B cell (primary cell): ENCODE results near the gene EHD3. TPM values are rescaled to one million over a fixed set of nuclear protein-coding genes. Genes with fewer than 3 reads are reported as not detected.
A peak's percentile ranks its signal among the peaks of the same experiment; 100 is the strongest.

ENCODE experiments used
- ATAC-seq: fragments of 200-7000 bp; cut with Tn5 transposase; one replicate; pipeline ENCODE4 v1.10.0; 2021; ENCODE audit warnings: low read depth, mild to moderate bottlenecking, moderate number of reproducible peaks, moderate library complexity
- CTCF ChIA-PET: fragments of 350-600 bp; sonication (Branson Sonifier 250); formaldehyde crosslinking; loops from one replicate; lab custom pipeline; 2021; ENCODE audit warnings: antibody characterized with exemption, inconsistent platforms; lab: Charles Lee
- POLR2A ChIA-PET: fragments of 350-600 bp; sonication (Branson Sonifier 250); formaldehyde crosslinking; loops from one replicate; lab custom pipeline; 2021; ENCODE audit warnings: antibody characterized with exemption; lab: Charles Lee
- DNase-seq: peaks from one replicate; pipeline ENCODE4 v3.0.0; 2013
- H2AFZ ChIP-seq: 2 replicates; pipeline ENCODE4 v1.6.1; 2012; ENCODE audit warnings: mild to moderate bottlenecking, low read depth, low read length; ENCODE audit not compliant: insufficient read depth, poor library complexity, severe bottlenecking
- H3K27ac ChIP-seq, 2 donors: 1 replicate in 1 of 2; 2 replicates in 1 of 2; pipeline ENCODE4 v1.5.1; 2012 to 2013; ENCODE audit warnings: low read length in 2 of 2, mild to moderate bottlenecking in 2 of 2, moderate library complexity in 1 of 2
- H3K27me3 ChIP-seq, 4 experiments: fragments of 200-600 bp in 1 of 4; sonication (generic) in 1 of 4; replicated peaks in 1 of 4; 1 replicate in 2 of 4; 2 replicates in 2 of 4; pipeline versions ENCODE4 v1.6.1 to v1.7.0; 2013 to 2016; ENCODE audit warnings: low read length in 3 of 4, mild to moderate bottlenecking in 2 of 4, mixed read lengths in 1 of 4, moderate library complexity in 1 of 4; ENCODE audit not compliant: insufficient read depth in 4 of 4, control insufficient read depth in 3 of 4; ENCODE audit errors: control extremely low read depth in 1 of 4
- H3K36me3 ChIP-seq, 2 experiments: replicated peaks in 1 of 2; 1 replicate in 1 of 2; 2 replicates in 1 of 2; pipeline versions ENCODE4 v1.6.1 to v1.7.1; 2013; ENCODE audit warnings: low read length in 1 of 2; ENCODE audit not compliant: insufficient read depth in 2 of 2, control insufficient read depth in 1 of 2; ENCODE audit errors: control extremely low read depth in 1 of 2, extremely low read depth in 1 of 2
- H3K4me1 ChIP-seq, 2 donors: fragments of 200-600 bp in 1 of 2; sonication (generic) in 1 of 2; 1 replicate in 1 of 2; 2 replicates in 1 of 2; pipeline versions ENCODE4 v1.5.1 to v1.6.1; 2013 to 2017; ENCODE audit warnings: low read length in 2 of 2; ENCODE audit not compliant: control insufficient read depth in 2 of 2, insufficient read depth in 2 of 2
- H3K4me2 ChIP-seq: replicated peaks from 2 replicates; pipeline ENCODE3; 2012; ENCODE audit warnings: mild to moderate bottlenecking, low read depth, low read length; ENCODE audit not compliant: poor library complexity, severe bottlenecking
- H3K4me3 ChIP-seq, 5 experiments: fragments of 200-600 bp in 1 of 5; sonication (generic) in 1 of 5; 1 replicate in 3 of 5; 2 replicates in 2 of 5; pipeline versions ENCODE4 v1.5.1 to v1.7.0; 2011 to 2016; ENCODE audit warnings: low read length in 4 of 5, mild to moderate bottlenecking in 4 of 5, low read depth in 2 of 5, control low read depth in 1 of 5, moderate library complexity in 1 of 5; ENCODE audit not compliant: insufficient read depth in 1 of 5; ENCODE audit errors: control extremely low read depth in 1 of 5, extremely low read depth in 1 of 5
- H3K79me2 ChIP-seq: fragments of 200-600 bp; sonication (generic); one replicate; pipeline ENCODE4 v1.6.0; 2016; ENCODE audit warnings: low read length; ENCODE audit not compliant: control insufficient read depth, insufficient read depth
- H3K9ac ChIP-seq: fragments of 200-600 bp; sonication (generic); 2 replicates; pipeline ENCODE4 v1.6.1; 2017; ENCODE audit warnings: mild to moderate bottlenecking, low read length, moderate library complexity
- H3K9me3 ChIP-seq, 3 donors: one replicate each; pipeline versions ENCODE4 v1.6.1 to v1.7.1; 2013; ENCODE audit warnings: low read length in 2 of 3; ENCODE audit not compliant: control insufficient read depth in 2 of 3, insufficient read depth in 1 of 3; ENCODE audit errors: control extremely low read depth in 1 of 3
- H4K20me1 ChIP-seq: 2 replicates; pipeline ENCODE4 v1.6.0; 2012; ENCODE audit warnings: mild to moderate bottlenecking, low read length; ENCODE audit not compliant: insufficient read depth, control insufficient read depth, poor library complexity, severe bottlenecking
- H3K27ac Mint-ChIP-seq: one replicate; pipeline ENCODE4 v1.8.0; 2021; ENCODE audit warnings: mixed read lengths
- H3K27me3 Mint-ChIP-seq: one replicate; pipeline ENCODE4 v1.8.0; 2021; ENCODE audit warnings: mixed read lengths
- H3K4me1 Mint-ChIP-seq: one replicate; pipeline ENCODE4 v1.8.0; 2021; ENCODE audit warnings: mixed read lengths
- H3K4me3 Mint-ChIP-seq: one replicate; pipeline ENCODE4 v1.8.0; 2021; ENCODE audit warnings: mixed read lengths
- H3K9me3 Mint-ChIP-seq: one replicate; pipeline ENCODE4 v1.8.0; 2022; ENCODE audit warnings: mixed read lengths; ENCODE audit not compliant: insufficient read depth
- EZH2 ChIP-seq: IDR thresholded peaks from 2 replicates; pipeline ENCODE4 v1.6.1; 2012; ENCODE audit warnings: borderline replicate concordance, low read depth, mild to moderate bottlenecking, moderate library complexity, low read length; ENCODE audit not compliant: insufficient read depth, poor library complexity, severe bottlenecking
- WGBS: methylation state at CpG from one replicate; pipeline ENCODE4 v1.1.5; 2013; ENCODE audit warnings: missing lambda C conversion rate; ENCODE audit not compliant: insufficient coverage; 5-methylcytosine and 5-hydroxymethylcytosine counted together
- intact Hi-C: fragments of 100-400 bp; cut with micrococcal nuclease; formaldehyde crosslinking; loops from one replicate; pipeline ENCODE4 v1.10.0; 2022
- polyA plus RNA-seq: library from polyadenylated mRNA; depleted of rRNA; stranded (reverse); fragments of >200 nt; gene quantifications from 2 replicates; pipeline ENCODE4 v1.2.3, GENCODE V29; 2012
- total RNA-seq, 2 donors: library from RNA; stranded (reverse); fragments of 120-200 nt in 1 of 2; gene quantifications; 1 replicate in 1 of 2; 2 replicates in 1 of 2; pipeline versions ENCODE4 v1.2.3 to v1.2.4, GENCODE V29; 2013 to 2022
- TF ChIP-seq, protein P1 (sequence below): fragments of 200-600 bp; IDR thresholded peaks from one replicate; pipeline ENCODE4 v1.8.0; 2022; ENCODE audit warnings: antibody characterized with exemption, mild to moderate bottlenecking

Gene EHD3
- total and polyA plus RNA-seq, 2 donors (not counting 1 experiment from before 2014, with no cell fraction given) = 19.0 to 60.5 TPM

DNA sequence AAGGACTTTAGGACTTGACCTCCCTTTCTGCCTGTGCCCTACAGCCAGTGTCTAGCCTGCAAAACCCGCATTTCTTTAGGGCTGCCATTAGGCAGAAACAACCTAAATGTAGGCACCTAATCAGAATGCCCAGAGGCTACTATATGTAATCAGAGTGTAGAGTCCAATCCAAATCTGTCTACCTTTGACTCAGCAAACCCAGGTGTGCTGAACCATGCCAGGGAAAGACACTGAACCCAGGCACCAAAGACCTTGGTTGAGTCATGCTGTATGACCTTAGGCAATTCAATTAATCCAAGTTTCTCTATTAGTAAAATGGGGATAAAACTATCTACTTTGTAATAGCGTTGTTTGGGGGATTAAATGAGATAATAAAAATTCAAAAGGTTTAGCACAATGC lies 37.3 kb upstream of the EHD3 start:
- H3K4me1 ChIP-seq = peaks cover 0 to 8% of the 10 kb centered on the region in 2 donors
- Mint-ChIP-seq H3K9me3 (no peaks in the 10 kb centered on the region), H3K4me3 (no peak overlapping the region), H3K27me3 (no peaks in the 10 kb centered on the region), H3K27ac (peak overlapping the region; percentile 22), H3K4me1 (peaks cover 13% of the 10 kb centered on the region)
- intact Hi-C loops = no loop called here
- ChIA-PET CTCF (no interaction called here), POLR2A (no interaction called here)
- H2AFZ ChIP-seq = no peak overlapping the region
- DNase-seq (no peak), ATAC-seq (no peak)
- H3K27ac ChIP-seq = no peak overlapping the region
- no peaks in the 10 kb centered on the region for H3K27me3 ChIP-seq
- no peaks in the 10 kb centered on the region for H4K20me1 ChIP-seq
- no peak overlapping the region for H3K9ac ChIP-seq
- 88% methylated on average over 1 of the region's 2 CpGs for WGBS
- no peak for TF ChIP-seq EZH2
- TF ChIP-seq, protein P1, sequence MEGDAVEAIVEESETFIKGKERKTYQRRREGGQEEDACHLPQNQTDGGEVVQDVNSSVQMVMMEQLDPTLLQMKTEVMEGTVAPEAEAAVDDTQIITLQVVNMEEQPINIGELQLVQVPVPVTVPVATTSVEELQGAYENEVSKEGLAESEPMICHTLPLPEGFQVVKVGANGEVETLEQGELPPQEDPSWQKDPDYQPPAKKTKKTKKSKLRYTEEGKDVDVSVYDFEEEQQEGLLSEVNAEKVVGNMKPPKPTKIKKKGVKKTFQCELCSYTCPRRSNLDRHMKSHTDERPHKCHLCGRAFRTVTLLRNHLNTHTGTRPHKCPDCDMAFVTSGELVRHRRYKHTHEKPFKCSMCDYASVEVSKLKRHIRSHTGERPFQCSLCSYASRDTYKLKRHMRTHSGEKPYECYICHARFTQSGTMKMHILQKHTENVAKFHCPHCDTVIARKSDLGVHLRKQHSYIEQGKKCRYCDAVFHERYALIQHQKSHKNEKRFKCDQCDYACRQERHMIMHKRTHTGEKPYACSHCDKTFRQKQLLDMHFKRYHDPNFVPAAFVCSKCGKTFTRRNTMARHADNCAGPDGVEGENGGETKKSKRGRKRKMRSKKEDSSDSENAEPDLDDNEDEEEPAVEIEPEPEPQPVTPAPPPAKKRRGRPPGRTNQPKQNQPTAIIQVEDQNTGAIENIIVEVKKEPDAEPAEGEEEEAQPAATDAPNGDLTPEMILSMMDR = no peak
- H3K9me3 ChIP-seq = no peaks in the 10 kb centered on the region
- no peak overlapping the region for H3K4me3 ChIP-seq
- H3K79me2 ChIP-seq = no peaks in the 10 kb centered on the region
- H3K4me2 ChIP-seq = no peak overlapping the region
- peaks cover 1 to 5% of the 10 kb centered on the region in 2 experiments for H3K36me3 ChIP-seq

DNA sequence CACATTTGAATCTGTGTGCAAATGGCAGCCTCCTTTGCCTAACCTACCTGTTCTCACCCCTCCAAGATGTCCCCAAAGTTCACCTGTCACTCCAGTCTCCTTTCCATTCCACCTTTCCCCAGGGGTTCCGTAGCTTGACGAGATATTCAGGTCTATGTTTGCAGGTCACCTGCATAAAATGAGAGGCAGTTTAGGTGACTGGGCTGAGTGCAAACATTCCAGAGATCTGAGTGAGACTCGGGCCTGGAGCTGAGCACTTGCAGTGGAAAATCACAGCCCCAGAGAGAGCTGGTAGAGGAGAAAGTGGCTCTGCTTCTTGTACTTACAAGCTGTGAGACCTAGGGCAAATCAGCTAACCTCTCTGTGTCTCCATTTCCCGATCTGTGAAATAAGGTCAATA lies 36.8 kb upstream of the EHD3 start:
- H3K4me2 ChIP-seq = no peak overlapping the region
- H3K4me3 Mint-ChIP-seq = no peak overlapping the region
- CTCF ChIA-PET = interaction anchor here (0.8 kb wide), 1 partner anchor 25 kb away, joined by 3 read pairs; no protein-coding TSS in a partner anchor

More for the DNA sequence above, 36.8 kb upstream of the EHD3 start:
- TF ChIP-seq, protein P1 = no peak
- no peak for TF ChIP-seq EZH2
- ATAC-seq = no peak
- H4K20me1 ChIP-seq = no peaks in the 10 kb centered on the region
- H3K4me1 ChIP-seq = peaks cover 0 to 8% of the 10 kb centered on the region in 2 donors
- H3K9me3 ChIP-seq = no peaks in the 10 kb centered on the region
- no peaks in the 10 kb centered on the region for H3K27me3 ChIP-seq
- Mint-ChIP-seq H3K9me3 (no peaks in the 10 kb centered on the region), H3K27me3 (no peaks in the 10 kb centered on the region), H3K4me1 (peaks cover 13% of the 10 kb centered on the region), H3K27ac (peak overlapping the region; percentile 16)
- POLR2A ChIA-PET = no interaction called here
- no peak overlapping the region for H3K9ac ChIP-seq
- DNase-seq = no peak
- no peak overlapping the region for H3K27ac ChIP-seq
- H3K79me2 ChIP-seq = no peaks in the 10 kb centered on the region
- no peak overlapping the region for H2AFZ ChIP-seq
- 100% methylated on average over 3 of the region's 4 CpGs for WGBS
- intact Hi-C loops = no loop called here
- no peak overlapping the region for H3K4me3 ChIP-seq
- peaks cover 1 to 4% of the 10 kb centered on the region in 2 experiments for H3K36me3 ChIP-seq
